ENCODE measurements around the gene PTPRN2.

DNA sequence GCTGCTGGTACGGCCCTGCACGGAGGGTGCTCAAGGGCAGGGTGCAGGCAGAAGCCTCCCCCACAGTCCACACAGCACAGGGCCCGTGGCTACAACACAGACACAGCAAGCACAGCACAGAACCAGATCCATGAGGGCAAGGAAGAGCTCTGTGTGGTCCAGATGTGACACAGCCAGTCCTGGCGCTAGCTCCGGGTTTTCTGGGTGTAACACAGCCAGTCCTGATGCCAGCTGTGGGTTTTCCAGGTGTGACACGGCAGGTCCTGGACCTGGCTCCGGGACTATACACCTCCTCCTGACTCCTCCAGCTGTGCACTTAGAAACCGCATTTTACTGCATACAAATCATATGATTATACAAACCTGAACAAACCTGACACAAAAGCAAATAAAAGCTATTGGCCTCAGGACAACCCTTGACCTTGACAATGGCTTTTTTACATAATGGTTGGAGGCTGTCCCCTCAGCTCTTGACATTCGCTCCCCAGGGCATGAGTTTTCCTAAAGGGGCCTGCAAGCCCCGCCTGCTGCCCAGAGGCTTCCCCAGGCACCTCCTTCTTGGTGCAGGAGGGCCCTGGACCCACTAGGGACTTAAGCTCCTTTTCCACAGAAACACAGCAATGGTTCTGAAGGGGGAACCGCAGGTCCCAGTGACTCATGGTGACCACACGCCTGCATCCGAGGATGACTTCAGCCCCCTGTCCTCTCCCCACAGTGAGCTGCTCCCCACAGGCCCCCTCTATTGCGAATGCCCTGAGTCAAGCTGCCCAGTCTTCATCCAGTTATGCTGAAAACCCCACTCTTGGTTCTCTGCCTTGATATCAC lies 209.6 kb downstream of the PTPRN2 start:
- TF ChIP-seq, protein P1, sequence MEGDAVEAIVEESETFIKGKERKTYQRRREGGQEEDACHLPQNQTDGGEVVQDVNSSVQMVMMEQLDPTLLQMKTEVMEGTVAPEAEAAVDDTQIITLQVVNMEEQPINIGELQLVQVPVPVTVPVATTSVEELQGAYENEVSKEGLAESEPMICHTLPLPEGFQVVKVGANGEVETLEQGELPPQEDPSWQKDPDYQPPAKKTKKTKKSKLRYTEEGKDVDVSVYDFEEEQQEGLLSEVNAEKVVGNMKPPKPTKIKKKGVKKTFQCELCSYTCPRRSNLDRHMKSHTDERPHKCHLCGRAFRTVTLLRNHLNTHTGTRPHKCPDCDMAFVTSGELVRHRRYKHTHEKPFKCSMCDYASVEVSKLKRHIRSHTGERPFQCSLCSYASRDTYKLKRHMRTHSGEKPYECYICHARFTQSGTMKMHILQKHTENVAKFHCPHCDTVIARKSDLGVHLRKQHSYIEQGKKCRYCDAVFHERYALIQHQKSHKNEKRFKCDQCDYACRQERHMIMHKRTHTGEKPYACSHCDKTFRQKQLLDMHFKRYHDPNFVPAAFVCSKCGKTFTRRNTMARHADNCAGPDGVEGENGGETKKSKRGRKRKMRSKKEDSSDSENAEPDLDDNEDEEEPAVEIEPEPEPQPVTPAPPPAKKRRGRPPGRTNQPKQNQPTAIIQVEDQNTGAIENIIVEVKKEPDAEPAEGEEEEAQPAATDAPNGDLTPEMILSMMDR (IDR thresholded peaks at IDR 0.05), result no peak
- no peak for TF ChIP-seq POLR2A (IDR thresholded peaks at IDR 0.05)
- no peak for TF ChIP-seq EP300 (IDR thresholded peaks at IDR 0.05)
